SU-DHL-6 (cell line): ENCODE results near the gene CIB1.

Experiments used
- EZH2phosphoT487 ChIP-seq: fragments of 200-600 bp; sonication (generic), shearing (Covaris generic); conservative IDR thresholded peaks from 2 replicates; pipeline ENCODE4 v1.6.1; 2018; ENCODE audit warnings: mild to moderate bottlenecking, antibody characterized with exemption, low read length, moderate library complexity, mixed read lengths
- TF ChIP-seq, protein P1 (sequence below): fragments of 200-600 bp; sonication (generic); IDR thresholded peaks from one replicate; pipeline ENCODE4 v1.5.1; 2017; ENCODE audit warnings: antibody characterized with exemption, mild to moderate bottlenecking, low read length, moderate library complexity; ENCODE audit not compliant: insufficient read depth, poor library complexity, severe bottlenecking

DNA sequence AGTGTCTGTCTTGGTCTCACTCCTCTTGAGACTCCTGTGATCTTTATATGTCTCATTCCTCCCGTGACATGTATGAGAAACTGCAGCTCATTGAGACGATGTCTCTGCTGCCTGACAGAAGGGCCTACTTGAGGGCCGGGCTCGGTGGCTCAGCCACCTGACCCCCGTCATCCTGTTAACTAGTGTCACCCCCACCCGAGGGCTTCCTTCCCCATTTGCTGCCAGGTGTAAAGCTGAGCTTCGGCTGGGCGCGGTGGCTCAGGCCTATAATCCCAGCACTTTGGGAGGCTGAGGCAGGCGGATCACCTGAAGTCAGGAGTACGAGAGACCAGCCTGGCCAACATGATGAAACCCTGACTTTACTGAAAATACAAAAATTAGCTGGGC, 19.9 kb downstream of the CIB1 start:
- TF ChIP-seq, protein P1, sequence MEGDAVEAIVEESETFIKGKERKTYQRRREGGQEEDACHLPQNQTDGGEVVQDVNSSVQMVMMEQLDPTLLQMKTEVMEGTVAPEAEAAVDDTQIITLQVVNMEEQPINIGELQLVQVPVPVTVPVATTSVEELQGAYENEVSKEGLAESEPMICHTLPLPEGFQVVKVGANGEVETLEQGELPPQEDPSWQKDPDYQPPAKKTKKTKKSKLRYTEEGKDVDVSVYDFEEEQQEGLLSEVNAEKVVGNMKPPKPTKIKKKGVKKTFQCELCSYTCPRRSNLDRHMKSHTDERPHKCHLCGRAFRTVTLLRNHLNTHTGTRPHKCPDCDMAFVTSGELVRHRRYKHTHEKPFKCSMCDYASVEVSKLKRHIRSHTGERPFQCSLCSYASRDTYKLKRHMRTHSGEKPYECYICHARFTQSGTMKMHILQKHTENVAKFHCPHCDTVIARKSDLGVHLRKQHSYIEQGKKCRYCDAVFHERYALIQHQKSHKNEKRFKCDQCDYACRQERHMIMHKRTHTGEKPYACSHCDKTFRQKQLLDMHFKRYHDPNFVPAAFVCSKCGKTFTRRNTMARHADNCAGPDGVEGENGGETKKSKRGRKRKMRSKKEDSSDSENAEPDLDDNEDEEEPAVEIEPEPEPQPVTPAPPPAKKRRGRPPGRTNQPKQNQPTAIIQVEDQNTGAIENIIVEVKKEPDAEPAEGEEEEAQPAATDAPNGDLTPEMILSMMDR = no peak
- no peak for TF ChIP-seq EZH2phosphoT487
